ENCODE results near the gene SNX18.

The SNX18 gene

DNA sequence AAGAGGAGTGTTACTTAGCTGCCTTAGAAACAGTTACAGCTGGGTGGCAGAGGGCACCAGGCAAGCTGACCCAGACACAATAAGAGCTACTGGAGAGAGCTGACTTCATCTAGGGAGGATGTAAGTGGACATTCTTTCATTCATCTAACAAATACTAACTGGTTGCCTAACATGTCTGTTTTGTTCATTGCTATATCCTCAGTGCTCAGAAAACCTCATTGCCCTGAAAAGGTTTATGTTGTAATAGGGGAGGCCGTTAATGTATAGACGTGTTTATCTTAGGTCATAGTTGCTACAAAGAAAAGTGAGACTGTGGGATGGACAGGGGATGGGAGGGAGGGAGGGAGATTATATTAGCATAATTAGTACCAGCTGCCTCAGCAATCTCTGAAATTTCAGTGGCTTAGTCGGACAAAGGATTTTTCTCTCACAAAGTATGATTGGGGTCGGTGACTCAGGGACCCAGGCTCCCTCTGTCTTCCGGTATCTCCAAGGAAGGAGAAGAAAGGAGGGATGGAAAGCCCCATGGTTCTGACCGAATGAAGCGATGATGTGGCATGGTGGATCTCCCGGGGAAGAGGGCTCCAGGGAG, 2.6 kb upstream of the SNX18 start:
- no peak for TF ChIP-seq CEBPB (IDR thresholded peaks at IDR 0.05)
- TF ChIP-seq, protein P1, sequence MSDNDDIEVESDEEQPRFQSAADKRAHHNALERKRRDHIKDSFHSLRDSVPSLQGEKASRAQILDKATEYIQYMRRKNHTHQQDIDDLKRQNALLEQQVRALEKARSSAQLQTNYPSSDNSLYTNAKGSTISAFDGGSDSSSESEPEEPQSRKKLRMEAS (IDR thresholded peaks at IDR 0.05), result no peak

DNA sequence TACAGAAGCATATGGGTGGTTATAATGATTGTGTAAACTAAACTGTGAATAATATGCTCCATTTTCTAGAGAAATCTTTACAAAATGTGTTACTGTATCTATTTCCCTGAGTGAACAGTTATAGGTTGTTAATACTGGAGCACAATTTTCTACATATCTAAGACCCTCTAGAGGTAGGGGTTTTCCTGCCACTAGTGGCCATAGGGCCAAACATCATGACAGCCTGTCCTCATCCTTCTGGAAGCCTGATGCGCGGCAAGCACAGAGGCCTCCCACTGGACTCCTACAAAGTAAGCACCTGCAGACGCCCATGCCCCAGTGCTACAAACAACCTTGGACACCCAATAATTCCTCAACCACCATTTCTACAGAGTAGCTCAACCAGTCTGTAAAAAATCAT, 1.9 kb upstream of the SNX18 start:
- TF ChIP-seq TEAD4 (IDR thresholded peaks at IDR 0.05) (no peak), NFIC (IDR thresholded peaks at IDR 0.05) (no peak), FOXM1 (IDR thresholded peaks at IDR 0.05; ENCODE audit: borderline replicate concordance, low read depth) (no peak), RAD21 (IDR thresholded peaks at IDR 0.05; ENCODE audit: low read depth) (no peak), EP300 (IDR thresholded peaks at IDR 0.05; ENCODE audit: borderline replicate concordance) (no peak), CEBPB (IDR thresholded peaks at IDR 0.05) (no peak)
- TF ChIP-seq, protein P2, sequence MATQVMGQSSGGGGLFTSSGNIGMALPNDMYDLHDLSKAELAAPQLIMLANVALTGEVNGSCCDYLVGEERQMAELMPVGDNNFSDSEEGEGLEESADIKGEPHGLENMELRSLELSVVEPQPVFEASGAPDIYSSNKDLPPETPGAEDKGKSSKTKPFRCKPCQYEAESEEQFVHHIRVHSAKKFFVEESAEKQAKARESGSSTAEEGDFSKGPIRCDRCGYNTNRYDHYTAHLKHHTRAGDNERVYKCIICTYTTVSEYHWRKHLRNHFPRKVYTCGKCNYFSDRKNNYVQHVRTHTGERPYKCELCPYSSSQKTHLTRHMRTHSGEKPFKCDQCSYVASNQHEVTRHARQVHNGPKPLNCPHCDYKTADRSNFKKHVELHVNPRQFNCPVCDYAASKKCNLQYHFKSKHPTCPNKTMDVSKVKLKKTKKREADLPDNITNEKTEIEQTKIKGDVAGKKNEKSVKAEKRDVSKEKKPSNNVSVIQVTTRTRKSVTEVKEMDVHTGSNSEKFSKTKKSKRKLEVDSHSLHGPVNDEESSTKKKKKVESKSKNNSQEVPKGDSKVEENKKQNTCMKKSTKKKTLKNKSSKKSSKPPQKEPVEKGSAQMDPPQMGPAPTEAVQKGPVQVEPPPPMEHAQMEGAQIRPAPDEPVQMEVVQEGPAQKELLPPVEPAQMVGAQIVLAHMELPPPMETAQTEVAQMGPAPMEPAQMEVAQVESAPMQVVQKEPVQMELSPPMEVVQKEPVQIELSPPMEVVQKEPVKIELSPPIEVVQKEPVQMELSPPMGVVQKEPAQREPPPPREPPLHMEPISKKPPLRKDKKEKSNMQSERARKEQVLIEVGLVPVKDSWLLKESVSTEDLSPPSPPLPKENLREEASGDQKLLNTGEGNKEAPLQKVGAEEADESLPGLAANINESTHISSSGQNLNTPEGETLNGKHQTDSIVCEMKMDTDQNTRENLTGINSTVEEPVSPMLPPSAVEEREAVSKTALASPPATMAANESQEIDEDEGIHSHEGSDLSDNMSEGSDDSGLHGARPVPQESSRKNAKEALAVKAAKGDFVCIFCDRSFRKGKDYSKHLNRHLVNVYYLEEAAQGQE (IDR thresholded peaks at IDR 0.05; ENCODE audit: low read depth), result no peak
- TF ChIP-seq, protein P1 (IDR thresholded peaks at IDR 0.05), result no peak

DNA sequence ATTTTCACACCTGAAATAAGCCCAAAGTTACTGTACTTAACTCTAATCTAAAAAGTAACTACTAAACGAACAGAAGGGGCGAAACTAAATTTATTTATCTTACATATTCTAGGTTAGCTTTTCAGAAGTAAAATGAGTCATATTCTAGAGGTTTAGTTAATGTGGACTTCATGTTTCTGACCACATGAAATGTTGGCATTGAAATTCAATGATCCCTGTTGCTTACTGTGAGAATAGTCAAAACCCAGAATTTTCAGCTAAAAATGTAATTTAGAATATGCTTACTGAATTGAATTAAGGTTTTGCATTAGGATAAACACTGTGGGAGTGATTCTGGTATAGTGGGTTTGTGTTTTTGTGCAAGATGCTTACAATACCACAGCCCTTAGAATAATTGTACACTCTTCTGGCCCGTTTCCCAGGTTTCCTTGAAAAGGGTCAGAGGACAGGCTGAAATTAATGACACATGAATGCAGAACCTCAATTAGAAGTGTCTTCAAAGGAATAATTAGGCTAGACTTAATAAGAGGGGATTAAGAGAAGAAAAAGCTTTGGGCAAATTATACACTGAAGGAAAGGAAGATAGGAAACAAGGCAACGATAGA, 1.4 kb upstream of the SNX18 start:
- no peak for TF ChIP-seq ZBTB7A (IDR thresholded peaks at IDR 0.05; ENCODE audit: low read depth)
- TF ChIP-seq, protein P2 (IDR thresholded peaks at IDR 0.05; ENCODE audit: low read depth), result no peak

DNA sequence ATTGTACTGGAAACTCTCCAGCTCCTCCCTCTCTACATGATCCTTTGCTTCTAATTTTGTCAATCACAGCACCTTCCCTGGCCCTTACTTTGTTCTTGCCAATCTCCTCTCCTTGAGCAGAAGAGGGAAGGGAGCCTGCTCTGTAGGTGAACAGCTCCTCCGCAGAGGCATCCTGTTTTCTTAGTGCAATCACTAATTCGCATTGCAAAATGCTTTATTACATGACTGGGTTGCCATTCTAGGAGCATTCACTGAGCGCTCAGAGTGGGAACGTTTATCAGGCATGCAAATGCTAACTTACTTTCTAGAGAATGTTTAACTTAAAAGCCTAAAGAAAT, 416 bp upstream of the SNX18 start:
- no peak for TF ChIP-seq EP300 (IDR thresholded peaks at IDR 0.05; ENCODE audit: borderline replicate concordance)
- TF ChIP-seq, protein P2 (IDR thresholded peaks at IDR 0.05; ENCODE audit: low read depth), result no peak
- no peak for TF ChIP-seq ZBTB7A (IDR thresholded peaks at IDR 0.05; ENCODE audit: low read depth)
- TF ChIP-seq CREB1 (IDR thresholded peaks at IDR 0.05; ENCODE audit: low read depth), result no peak

DNA sequence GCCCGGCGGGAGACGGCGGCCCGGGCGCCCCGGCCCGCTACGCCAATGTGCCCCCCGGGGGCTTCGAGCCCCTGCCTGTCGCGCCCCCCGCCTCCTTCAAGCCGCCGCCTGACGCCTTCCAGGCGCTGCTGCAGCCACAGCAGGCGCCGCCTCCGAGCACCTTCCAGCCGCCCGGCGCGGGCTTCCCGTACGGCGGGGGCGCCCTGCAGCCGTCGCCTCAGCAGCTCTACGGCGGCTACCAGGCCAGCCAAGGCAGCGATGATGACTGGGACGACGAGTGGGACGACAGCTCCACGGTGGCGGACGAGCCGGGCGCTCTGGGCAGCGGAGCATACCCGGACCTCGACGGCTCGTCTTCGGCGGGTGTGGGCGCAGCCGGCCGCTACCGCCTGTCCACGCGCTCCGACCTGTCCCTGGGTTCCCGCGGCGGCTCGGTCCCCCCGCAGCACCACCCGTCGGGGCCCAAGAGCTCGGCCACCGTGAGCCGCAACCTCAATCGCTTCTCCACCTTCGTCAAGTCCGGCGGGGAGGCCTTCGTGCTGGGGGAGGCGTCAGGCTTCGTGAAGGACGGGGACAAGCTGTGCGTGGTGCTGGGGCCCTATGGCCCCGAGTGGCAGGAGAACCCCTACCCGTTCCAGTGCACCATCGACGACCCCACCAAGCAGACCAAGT, 723 bp downstream of the SNX18 start:
- TF ChIP-seq, protein P1 (IDR thresholded peaks at IDR 0.05), result 0 out of 2 replicates have a peak, but pooled peaks have one; percentile 2
- TF ChIP-seq RAD21 (IDR thresholded peaks at IDR 0.05; ENCODE audit: low read depth) (peak; percentile 25; the same call in 1 of the 2 replicates), TCF12 (IDR thresholded peaks at IDR 0.05; ENCODE audit: low read depth) (no peak)

DNA sequence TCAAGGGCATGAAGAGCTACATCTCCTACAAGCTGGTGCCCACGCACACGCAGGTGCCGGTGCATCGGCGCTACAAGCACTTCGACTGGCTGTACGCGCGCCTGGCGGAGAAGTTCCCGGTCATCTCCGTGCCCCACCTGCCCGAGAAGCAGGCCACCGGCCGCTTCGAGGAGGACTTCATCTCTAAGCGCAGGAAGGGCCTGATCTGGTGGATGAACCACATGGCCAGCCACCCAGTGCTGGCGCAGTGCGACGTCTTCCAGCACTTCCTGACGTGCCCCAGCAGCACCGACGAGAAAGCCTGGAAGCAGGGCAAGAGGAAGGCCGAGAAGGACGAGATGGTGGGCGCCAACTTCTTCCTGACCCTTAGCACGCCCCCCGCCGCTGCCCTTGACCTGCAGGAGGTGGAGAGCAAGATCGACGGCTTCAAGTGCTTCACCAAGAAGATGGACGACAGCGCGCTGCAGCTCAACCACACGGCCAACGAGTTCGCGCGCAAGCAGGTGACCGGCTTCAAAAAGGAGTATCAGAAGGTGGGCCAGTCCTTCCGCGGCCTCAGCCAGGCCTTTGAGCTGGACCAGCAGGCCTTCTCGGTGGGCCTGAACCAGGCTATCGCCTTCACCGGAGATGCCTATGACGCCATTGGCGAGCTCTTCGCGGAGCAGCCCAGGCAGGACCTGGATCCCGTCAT, 1.4 kb downstream of the SNX18 start:
- TF ChIP-seq RAD21 (IDR thresholded peaks at IDR 0.05; ENCODE audit: low read depth) (no peak), FOXM1 (IDR thresholded peaks at IDR 0.05; ENCODE audit: borderline replicate concordance, low read depth) (no peak), EP300 (IDR thresholded peaks at IDR 0.05; ENCODE audit: borderline replicate concordance) (no peak), CREB1 (IDR thresholded peaks at IDR 0.05; ENCODE audit: low read depth) (no peak), TCF12 (IDR thresholded peaks at IDR 0.05; ENCODE audit: low read depth) (no peak), YY1 (IDR thresholded peaks at IDR 0.05; ENCODE audit: low read depth) (no peak), ZBTB7A (IDR thresholded peaks at IDR 0.05; ENCODE audit: low read depth) (no peak)

All from Ishikawa (cell line).